Measurements from ENCODE around the gene METTL21C. TPM values are rescaled to one million over a fixed set of nuclear protein-coding genes. Genes with fewer than 3 reads are reported as not detected.

Gene METTL21C
- total RNA-seq, 1 donor, result not detected

DNA sequence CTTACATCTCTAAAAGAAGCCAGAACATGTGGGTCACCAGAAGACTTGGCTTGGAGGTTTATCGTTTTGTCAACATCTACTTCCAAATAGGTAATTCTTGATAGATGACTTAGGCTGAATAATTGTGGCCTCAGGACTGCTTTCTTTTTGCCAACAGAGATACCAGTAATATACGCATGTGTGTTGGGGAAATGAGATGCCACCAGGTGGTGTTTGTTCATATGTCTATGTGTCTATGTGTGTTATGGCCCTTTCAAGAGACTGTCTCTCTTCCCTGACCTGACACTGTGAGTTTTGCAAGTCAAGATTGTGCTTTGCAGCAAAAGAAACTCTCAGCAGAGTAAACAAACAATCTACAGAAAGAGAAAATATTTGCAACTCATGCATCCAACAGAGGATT, 31.6 kb upstream of the METTL21C start:
- H2AFZ ChIP-seq (ENCODE audit: low read length), result no peak overlapping the region
- peaks cover 8% of the 10 kb centered on the region for H3K27me3 ChIP-seq (ENCODE audit: insufficient read depth, low read length)
- no peak overlapping the region for H3K4me3 ChIP-seq (ENCODE audit: insufficient read depth, low read length)
- no peaks in the 10 kb centered on the region for H3K9me3 ChIP-seq (ENCODE audit: low read depth, low read length)
- no peak overlapping the region for H3K27ac ChIP-seq (ENCODE audit: low read depth, low read length)
- peaks cover 12% of the 10 kb centered on the region for H3K4me1 ChIP-seq (ENCODE audit: insufficient read depth, low read length)
- DNase-seq (ENCODE audit: insufficient read length, low spot score, missing footprints), result no peak
- no peak overlapping the region for H3K4me2 ChIP-seq (ENCODE audit: insufficient read depth, low read length)
- H3K79me2 ChIP-seq (ENCODE audit: insufficient read depth, low read length), result no peaks in the 10 kb centered on the region
- TF ChIP-seq, protein P1, sequence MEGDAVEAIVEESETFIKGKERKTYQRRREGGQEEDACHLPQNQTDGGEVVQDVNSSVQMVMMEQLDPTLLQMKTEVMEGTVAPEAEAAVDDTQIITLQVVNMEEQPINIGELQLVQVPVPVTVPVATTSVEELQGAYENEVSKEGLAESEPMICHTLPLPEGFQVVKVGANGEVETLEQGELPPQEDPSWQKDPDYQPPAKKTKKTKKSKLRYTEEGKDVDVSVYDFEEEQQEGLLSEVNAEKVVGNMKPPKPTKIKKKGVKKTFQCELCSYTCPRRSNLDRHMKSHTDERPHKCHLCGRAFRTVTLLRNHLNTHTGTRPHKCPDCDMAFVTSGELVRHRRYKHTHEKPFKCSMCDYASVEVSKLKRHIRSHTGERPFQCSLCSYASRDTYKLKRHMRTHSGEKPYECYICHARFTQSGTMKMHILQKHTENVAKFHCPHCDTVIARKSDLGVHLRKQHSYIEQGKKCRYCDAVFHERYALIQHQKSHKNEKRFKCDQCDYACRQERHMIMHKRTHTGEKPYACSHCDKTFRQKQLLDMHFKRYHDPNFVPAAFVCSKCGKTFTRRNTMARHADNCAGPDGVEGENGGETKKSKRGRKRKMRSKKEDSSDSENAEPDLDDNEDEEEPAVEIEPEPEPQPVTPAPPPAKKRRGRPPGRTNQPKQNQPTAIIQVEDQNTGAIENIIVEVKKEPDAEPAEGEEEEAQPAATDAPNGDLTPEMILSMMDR (IDR thresholded peaks at IDR 0.05; ENCODE audit: extremely low read depth, low read depth, low read length), result no peak
- no peaks in the 10 kb centered on the region for H3K36me3 ChIP-seq (ENCODE audit: insufficient read depth, low read length)
- H4K20me1 ChIP-seq (ENCODE audit: insufficient read depth, low read length), result no peaks in the 10 kb centered on the region

DNA sequence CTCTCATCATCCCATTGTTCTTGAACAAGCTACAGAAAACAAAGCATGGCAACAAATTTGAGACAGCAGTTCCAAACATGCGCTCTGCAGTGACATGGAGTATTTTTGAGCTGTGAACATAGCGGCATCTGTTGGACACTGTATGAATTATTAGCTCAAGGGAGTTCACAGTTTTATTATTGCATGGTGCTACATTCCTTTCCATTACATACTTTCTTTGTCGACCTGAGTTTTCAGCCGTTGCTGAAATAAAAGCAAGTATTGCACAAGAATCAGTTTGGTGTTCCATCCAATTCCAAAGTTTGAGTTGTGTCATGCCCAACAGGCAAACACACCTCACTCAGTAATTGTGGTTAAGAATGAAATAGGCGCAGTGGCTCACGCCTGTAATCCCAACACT, 30.1 kb upstream of the METTL21C start:
- peak; percentile 60 for DNase-seq (ENCODE audit: insufficient read length, low spot score, missing footprints)
- TF ChIP-seq, protein P1 (IDR thresholded peaks at IDR 0.05; ENCODE audit: extremely low read depth, low read depth, low read length), result peak; percentile 66
- no peak overlapping the region for H2AFZ ChIP-seq (ENCODE audit: low read length)

DNA sequence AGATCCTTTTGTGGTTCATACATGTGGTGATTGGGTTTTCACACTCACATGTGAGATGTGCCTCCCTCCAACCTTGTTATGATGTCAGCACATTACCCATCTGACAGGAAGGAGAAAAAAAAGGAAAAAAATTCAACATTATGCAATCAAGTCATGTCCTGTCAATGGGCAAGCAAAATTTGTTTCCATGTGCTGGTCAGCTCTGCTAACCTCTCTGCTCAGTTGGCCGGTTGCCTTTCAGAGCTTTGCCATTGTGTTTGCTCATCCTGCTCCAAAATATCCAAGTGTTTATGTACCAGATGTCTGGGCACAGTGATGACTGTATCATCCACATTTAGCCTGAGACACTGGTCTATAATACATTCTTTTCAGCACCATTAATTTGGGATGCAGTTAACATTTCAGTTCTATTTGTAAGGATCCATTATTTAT, 27.0 kb upstream of the METTL21C start:
- Histone ChIP-seq H2AFZ (ENCODE audit: low read length) (no peak overlapping the region), H3K27ac (ENCODE audit: low read depth, low read length) (no peak overlapping the region), H4K20me1 (ENCODE audit: insufficient read depth, low read length) (no peaks in the 10 kb centered on the region), H3K4me2 (ENCODE audit: insufficient read depth, low read length) (no peak overlapping the region), H3K27me3 (ENCODE audit: insufficient read depth, low read length) (no peaks in the 10 kb centered on the region), H3K79me2 (ENCODE audit: insufficient read depth, low read length) (no peaks in the 10 kb centered on the region), H3K36me3 (ENCODE audit: insufficient read depth, low read length) (no peaks in the 10 kb centered on the region), H3K4me1 (ENCODE audit: insufficient read depth, low read length) (peaks cover 11% of the 10 kb centered on the region), H3K4me3 (ENCODE audit: insufficient read depth, low read length) (no peak overlapping the region), H3K9me3 (ENCODE audit: low read depth, low read length) (no peaks in the 10 kb centered on the region)
- TF ChIP-seq, protein P1 (IDR thresholded peaks at IDR 0.05; ENCODE audit: extremely low read depth, low read depth, low read length), result no peak
- DNase-seq (ENCODE audit: insufficient read length, low spot score, missing footprints), result peak; percentile 53

More for the DNA sequence above, 30.1 kb upstream of the METTL21C start:
- Histone ChIP-seq H3K9me3 (ENCODE audit: low read depth, low read length) (no peaks in the 10 kb centered on the region), H3K4me2 (ENCODE audit: insufficient read depth, low read length) (peak overlapping the region; percentile 39), H3K79me2 (ENCODE audit: insufficient read depth, low read length) (no peaks in the 10 kb centered on the region), H3K27ac (ENCODE audit: low read depth, low read length) (no peak overlapping the region), H3K27me3 (ENCODE audit: insufficient read depth, low read length) (no peaks in the 10 kb centered on the region), H4K20me1 (ENCODE audit: insufficient read depth, low read length) (no peaks in the 10 kb centered on the region), H3K4me3 (ENCODE audit: insufficient read depth, low read length) (no peak overlapping the region), H3K36me3 (ENCODE audit: insufficient read depth, low read length) (no peaks in the 10 kb centered on the region), H3K4me1 (ENCODE audit: insufficient read depth, low read length) (peaks cover 15% of the 10 kb centered on the region)

DNA sequence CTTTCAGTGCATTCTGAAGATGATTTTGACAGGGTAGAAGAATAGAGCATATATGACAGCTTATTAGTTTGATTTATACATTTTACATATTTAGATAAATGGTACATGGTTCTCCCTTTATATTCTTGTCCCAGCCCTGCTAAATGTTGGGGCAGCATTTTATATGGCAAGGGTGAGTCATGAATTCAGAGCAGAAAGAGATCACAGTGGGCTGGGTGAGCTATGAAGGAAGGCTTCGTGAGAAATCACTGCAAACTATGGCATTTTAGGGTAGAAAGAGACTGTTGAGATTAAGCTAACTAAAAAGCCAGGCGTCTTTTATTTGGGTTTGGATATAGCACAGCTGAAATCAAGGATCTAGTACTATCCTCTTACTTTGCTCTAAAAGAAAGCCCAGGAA, 23.9 kb upstream of the METTL21C start:
- TF ChIP-seq, protein P1 (IDR thresholded peaks at IDR 0.05; ENCODE audit: extremely low read depth, low read depth, low read length), result no peak
- no peak overlapping the region for H2AFZ ChIP-seq (ENCODE audit: low read length)
- peaks cover 17% of the 10 kb centered on the region for H3K4me1 ChIP-seq (ENCODE audit: insufficient read depth, low read length)
- peak; percentile 19 for DNase-seq (ENCODE audit: insufficient read length, low spot score, missing footprints)
- no peaks in the 10 kb centered on the region for H3K36me3 ChIP-seq (ENCODE audit: insufficient read depth, low read length)
- no peaks in the 10 kb centered on the region for H3K27me3 ChIP-seq (ENCODE audit: insufficient read depth, low read length)
- no peaks in the 10 kb centered on the region for H3K79me2 ChIP-seq (ENCODE audit: insufficient read depth, low read length)
- no peak overlapping the region for H3K4me2 ChIP-seq (ENCODE audit: insufficient read depth, low read length)
- no peaks in the 10 kb centered on the region for H4K20me1 ChIP-seq (ENCODE audit: insufficient read depth, low read length)
- H3K4me3 ChIP-seq (ENCODE audit: insufficient read depth, low read length), result no peak overlapping the region
- no peaks in the 10 kb centered on the region for H3K9me3 ChIP-seq (ENCODE audit: low read depth, low read length)
- no peak overlapping the region for H3K27ac ChIP-seq (ENCODE audit: low read depth, low read length)
